BJ (cell line): Measurements from ENCODE around the gene KLHL29. TPM values are rescaled to one million over a fixed set of nuclear protein-coding genes. Genes with fewer than 3 reads are reported as not detected.

ENCODE experiments used
- CTCF ChIA-PET: fragments of 350-600 bp; formaldehyde crosslinking; extraction: SDS; loops from one replicate; lab custom pipeline; 2021; ENCODE audit warnings: antibody characterized with exemption, inconsistent platforms; lab: Yijun Ruan, JAX
- POLR2A ChIA-PET: fragments of 300-600 bp; sonication (Branson Sonifier 250); formaldehyde crosslinking; extraction: SDS; loops from one replicate; lab custom pipeline; 2021; ENCODE audit warnings: antibody characterized with exemption; lab: Charles Lee
- DNase-seq: peaks from one replicate; pipeline ENCODE4 v3.0.0-alpha.2; 2011; ENCODE audit warnings: low read depth
- H3K27me3 ChIP-seq: 2 replicates; pipeline ENCODE4 v1.6.0; 2011; ENCODE audit warnings: low read length; ENCODE audit not compliant: control insufficient read depth, insufficient read depth
- H3K36me3 ChIP-seq: 2 replicates; pipeline ENCODE4 v1.5.1; 2011; ENCODE audit warnings: low read length; ENCODE audit not compliant: control insufficient read depth, insufficient read depth
- H3K4me3 ChIP-seq: 2 replicates; pipeline ENCODE4 v1.5.1; 2011; ENCODE audit warnings: low read depth, mild to moderate bottlenecking, control low read depth, low read length
- polyA plus RNA-seq: library from polyadenylated mRNA; depleted of rRNA; stranded (reverse); fragments of >200 nt; gene quantifications from 2 replicates; pipeline ENCODE4 v1.2.3, GENCODE V29; 2011
- TF ChIP-seq, protein P1 (sequence below): IDR thresholded peaks from 2 replicates; pipeline ENCODE4 v1.5.1; 2011; ENCODE audit warnings: low read depth, mild to moderate bottlenecking, control low read depth, inconsistent platforms, low read length, moderate library complexity; ENCODE audit not compliant: insufficient read depth

Gene KLHL29
- polyA plus RNA-seq, 1 experiment: 10.0 TPM

GRCh38 chr2:23568211-23568610, 183.2 kb downstream of the KLHL29 start:
- no peaks in the 10 kb centered on the region; the same call in 1 of the 2 replicates for H3K27me3 ChIP-seq
- DNase-seq: no peak
- TF ChIP-seq, protein P1, sequence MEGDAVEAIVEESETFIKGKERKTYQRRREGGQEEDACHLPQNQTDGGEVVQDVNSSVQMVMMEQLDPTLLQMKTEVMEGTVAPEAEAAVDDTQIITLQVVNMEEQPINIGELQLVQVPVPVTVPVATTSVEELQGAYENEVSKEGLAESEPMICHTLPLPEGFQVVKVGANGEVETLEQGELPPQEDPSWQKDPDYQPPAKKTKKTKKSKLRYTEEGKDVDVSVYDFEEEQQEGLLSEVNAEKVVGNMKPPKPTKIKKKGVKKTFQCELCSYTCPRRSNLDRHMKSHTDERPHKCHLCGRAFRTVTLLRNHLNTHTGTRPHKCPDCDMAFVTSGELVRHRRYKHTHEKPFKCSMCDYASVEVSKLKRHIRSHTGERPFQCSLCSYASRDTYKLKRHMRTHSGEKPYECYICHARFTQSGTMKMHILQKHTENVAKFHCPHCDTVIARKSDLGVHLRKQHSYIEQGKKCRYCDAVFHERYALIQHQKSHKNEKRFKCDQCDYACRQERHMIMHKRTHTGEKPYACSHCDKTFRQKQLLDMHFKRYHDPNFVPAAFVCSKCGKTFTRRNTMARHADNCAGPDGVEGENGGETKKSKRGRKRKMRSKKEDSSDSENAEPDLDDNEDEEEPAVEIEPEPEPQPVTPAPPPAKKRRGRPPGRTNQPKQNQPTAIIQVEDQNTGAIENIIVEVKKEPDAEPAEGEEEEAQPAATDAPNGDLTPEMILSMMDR: no peak
- H3K36me3 ChIP-seq: no peaks in the 10 kb centered on the region
- H3K4me3 ChIP-seq: no peak overlapping the region
- ChIA-PET CTCF (interaction anchor here (1.0 kb wide), 1 partner anchor 9 kb away, joined by 3 read pairs; no protein-coding TSS in a partner anchor), POLR2A (no interaction called here)

DNA sequence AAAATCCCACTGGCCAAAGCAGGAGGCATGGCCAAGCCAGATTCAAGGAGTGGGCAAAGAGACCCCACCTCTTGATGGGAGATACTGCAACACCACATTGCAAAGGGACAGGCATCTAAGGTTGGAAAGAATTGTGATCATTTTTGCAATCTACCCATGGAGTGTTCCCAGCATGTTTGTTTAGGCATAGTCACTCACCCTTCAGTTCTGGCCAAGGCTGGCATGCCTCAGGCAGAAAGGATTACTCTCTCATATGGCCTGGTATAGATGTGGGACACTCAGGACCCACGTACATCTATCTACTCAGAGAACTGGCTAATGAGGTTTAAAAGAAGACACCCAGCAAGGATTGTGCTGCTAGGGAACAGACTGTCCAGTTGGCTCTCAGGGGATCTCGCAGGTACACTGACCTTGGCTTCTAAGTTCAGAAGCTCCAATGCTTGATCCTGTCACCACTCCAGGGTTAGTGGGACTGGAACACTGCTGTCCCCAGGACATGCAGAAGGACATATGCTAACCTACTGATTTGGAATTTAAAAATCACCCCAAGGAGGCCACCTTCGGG, 183.7 kb downstream of the KLHL29 start:
- no peak for DNase-seq
- Histone ChIP-seq H3K27me3 (no peaks in the 10 kb centered on the region; the same call in 1 of the 2 replicates), H3K36me3 (no peaks in the 10 kb centered on the region), H3K4me3 (no peak overlapping the region)
- ChIA-PET POLR2A (no interaction called here), CTCF (interaction anchor here (1.0 kb wide), 1 partner anchor 9 kb away, joined by 3 read pairs; no protein-coding TSS in a partner anchor)
- TF ChIP-seq, protein P1: no peak

GRCh38 chr2:23569761-23570365, 184.9 kb downstream of the KLHL29 start:
- no peak overlapping the region for H3K4me3 ChIP-seq
- TF ChIP-seq, protein P1: no peak
- no peak for DNase-seq
- ChIA-PET POLR2A (no interaction called here), CTCF (no interaction called here)
- no peaks in the 10 kb centered on the region; the same call in 1 of the 2 replicates for H3K36me3 ChIP-seq
- H3K27me3 ChIP-seq: no peaks in the 10 kb centered on the region; the same call in 1 of the 2 replicates

DNA sequence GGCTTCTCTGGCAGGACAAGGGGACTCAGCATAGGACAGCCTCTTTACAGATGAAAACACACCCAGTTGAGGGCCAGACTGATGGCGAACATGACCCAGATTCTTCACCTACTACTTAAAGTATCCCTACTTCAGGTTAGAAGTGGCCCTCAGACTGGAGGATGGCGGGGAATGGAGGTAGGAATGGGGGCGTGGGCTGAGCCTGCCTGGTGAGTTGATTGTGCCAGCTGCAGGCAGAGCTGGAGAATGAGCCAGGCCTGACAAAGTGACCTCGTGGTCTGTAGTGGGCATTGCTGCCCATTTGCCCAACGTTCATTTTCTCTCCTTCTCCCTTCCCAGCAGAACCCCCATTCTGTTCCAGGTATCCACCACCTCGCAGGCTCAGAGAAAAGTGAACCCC, 186.1 kb downstream of the KLHL29 start:
- CTCF ChIA-PET: interaction anchor here (0.5 kb wide), 1 partner anchor 81 kb away, joined by 3 read pairs; no protein-coding TSS in a partner anchor

More for the DNA sequence above, 186.1 kb downstream of the KLHL29 start:
- TF ChIP-seq, protein P1: no peak
- no peak for DNase-seq
- H3K4me3 ChIP-seq: no peak overlapping the region
- H3K36me3 ChIP-seq: no peaks in the 10 kb centered on the region; the same call in 1 of the 2 replicates
- H3K27me3 ChIP-seq: no peaks in the 10 kb centered on the region; the same call in 1 of the 2 replicates
- POLR2A ChIA-PET: no interaction called here
